IMR-90 (cell line): ENCODE results near the gene GAREM1. TPM values are rescaled to one million over a fixed set of nuclear protein-coding genes. Genes with fewer than 3 reads are reported as not detected.

Experiments
- ATAC-seq: fragments of 200-7000 bp; cut with Tn5 transposase; 2 replicates; pipeline ENCODE4 v1.9.1; 2020; ENCODE audit warnings: low read depth, mild to moderate bottlenecking, moderate library complexity
- BruUV-seq: library from RNA; stranded (reverse); fragments of 400-500 nt; replicated peaks from 2 replicates; lab custom pipeline; 2021; lab: Mats Ljungman, UMichigan
- CTCF ChIA-PET: fragments of 300-600 bp; formaldehyde crosslinking; extraction: SDS; loops from one replicate; lab custom pipeline; 2021; ENCODE audit warnings: antibody characterized with exemption; lab: Yijun Ruan, JAX
- POLR2A ChIA-PET: fragments of 300-600 bp; sonication (Branson Sonifier 250); formaldehyde crosslinking; loops from one replicate; lab custom pipeline; 2022; ENCODE audit warnings: antibody characterized with exemption; ENCODE audit not compliant: unreplicated experiment; lab: Charles Lee
- DNase-seq: peaks from one replicate; pipeline ENCODE4 v3.0.0; 2013
- H2AFZ ChIP-seq: replicated peaks from 2 replicates; pipeline ENCODE3; 2013; ENCODE audit warnings: low read length, mild to moderate bottlenecking; ENCODE audit not compliant: poor library complexity
- H2AK5ac ChIP-seq: 2 replicates; pipeline ENCODE4 v1.6.1; 2013; ENCODE audit warnings: low read depth, low read length, inconsistent platforms
- H2AK9ac ChIP-seq: replicated peaks from 2 replicates; pipeline ENCODE3; 2013; ENCODE audit warnings: mild to moderate bottlenecking, low read depth, low read length, moderate library complexity; ENCODE audit not compliant: poor library complexity
- H2BK120ac ChIP-seq: 2 replicates; pipeline ENCODE4 v1.6.1; 2013; ENCODE audit warnings: low read depth, low read length, inconsistent platforms
- H2BK15ac ChIP-seq: 3 replicates; pipeline ENCODE4 v1.6.1; 2013; ENCODE audit warnings: low read depth, low read length, inconsistent platforms
- H2BK20ac ChIP-seq: 2 replicates; pipeline ENCODE4 v1.6.1; 2013; ENCODE audit warnings: low read depth, mild to moderate bottlenecking, inconsistent platforms, low read length, moderate library complexity
- H2BK5ac ChIP-seq: 2 replicates; pipeline ENCODE4 v1.6.1; 2013; ENCODE audit warnings: mild to moderate bottlenecking, low read depth, low read length, inconsistent platforms; ENCODE audit not compliant: poor library complexity, severe bottlenecking
- H3K14ac ChIP-seq: replicated peaks from 2 replicates; pipeline ENCODE4 v1.6.1; 2013; ENCODE audit warnings: low read depth, low read length, inconsistent platforms
- H3K18ac ChIP-seq: 2 replicates; pipeline ENCODE4 v1.6.1; 2013; ENCODE audit warnings: low read depth, low read length, control low read depth
- H3K23ac ChIP-seq: 2 replicates; pipeline ENCODE4 v1.6.1; 2013; ENCODE audit warnings: low read depth, low read length, inconsistent platforms
- H3K27ac ChIP-seq: 2 replicates; pipeline ENCODE4 v1.5.1; 2013; ENCODE audit warnings: mild to moderate bottlenecking, control low read depth, low read length; ENCODE audit not compliant: insufficient read depth
- H3K27me3 ChIP-seq: 2 replicates; pipeline ENCODE4 v1.6.1; 2013; ENCODE audit warnings: low read length; ENCODE audit not compliant: control insufficient read depth, insufficient read depth
- H3K36me3 ChIP-seq: 2 replicates; pipeline ENCODE4 v1.6.1; 2013; ENCODE audit warnings: low read length, mixed read lengths; ENCODE audit not compliant: control insufficient read depth, insufficient read depth
- H3K4ac ChIP-seq: 2 replicates; pipeline ENCODE4 v1.6.1; 2013; ENCODE audit warnings: low read depth, low read length, inconsistent platforms
- H3K4me1 ChIP-seq: 2 replicates; pipeline ENCODE4 v1.6.1; 2013; ENCODE audit warnings: low read length, mixed read lengths; ENCODE audit not compliant: control insufficient read depth, insufficient read depth
- H3K4me2 ChIP-seq: 2 replicates; pipeline ENCODE4 v1.6.1; 2013; ENCODE audit warnings: low read depth, mild to moderate bottlenecking, control low read depth, low read length, moderate library complexity
- H3K4me3 ChIP-seq: 2 replicates; pipeline ENCODE4 v1.5.1; 2013; ENCODE audit warnings: low read depth, mild to moderate bottlenecking, control low read depth, low read length, moderate library complexity; ENCODE audit not compliant: insufficient read depth
- H3K56ac ChIP-seq: 2 replicates; pipeline ENCODE4 v1.6.1; 2013; ENCODE audit warnings: low read length, inconsistent platforms; ENCODE audit not compliant: insufficient read depth; ENCODE audit errors: extremely low read depth
- H3K79me1 ChIP-seq, 2 experiments: 2 replicates each; pipeline ENCODE4 v1.6.1; 2013; ENCODE audit warnings: low read length in 2 of 2, inconsistent platforms in 1 of 2, low read depth in 1 of 2
- H3K9ac ChIP-seq: 2 replicates; pipeline ENCODE4 v1.6.1; 2013; ENCODE audit warnings: low read depth, low read length, control low read depth
- H3K9me1 ChIP-seq: 2 replicates; pipeline ENCODE4 v1.6.1; 2013; ENCODE audit warnings: low read length, inconsistent platforms; ENCODE audit not compliant: insufficient read depth
- H3K9me3 ChIP-seq: 2 replicates; pipeline ENCODE4 v1.6.1; 2013; ENCODE audit warnings: low read length; ENCODE audit not compliant: control insufficient read depth, insufficient read depth
- H4K20me1 ChIP-seq: 2 replicates; pipeline ENCODE4 v1.6.1; 2013; ENCODE audit warnings: low read length, inconsistent platforms; ENCODE audit not compliant: insufficient read depth
- H4K5ac ChIP-seq: 2 replicates; pipeline ENCODE4 v1.6.1; 2013; ENCODE audit warnings: mild to moderate bottlenecking, low read depth, low read length, control low read depth
- H4K8ac ChIP-seq, 2 experiments: 2 replicates each; pipeline ENCODE4 v1.6.1; 2013; ENCODE audit warnings: low read depth in 2 of 2, low read length in 2 of 2, control low read depth in 1 of 2, inconsistent platforms in 1 of 2
- H4K91ac ChIP-seq: 2 replicates; pipeline ENCODE4 v1.6.1; 2013; ENCODE audit warnings: low read depth, low read length, inconsistent platforms; ENCODE audit not compliant: insufficient read depth
- BHLHE40 ChIP-seq: fragments of 150-350 bp; IDR thresholded peaks from 2 replicates; pipeline ENCODE4 v1.6.1; 2016; ENCODE audit warnings: mild to moderate bottlenecking, low read depth, low read length
- CEBPB ChIP-seq: IDR thresholded peaks from 2 replicates; pipeline ENCODE4 v1.6.1; 2012; ENCODE audit warnings: low read depth, low read length, improper control_type of control experiment
- CHD1 ChIP-seq: IDR thresholded peaks from 2 replicates; pipeline ENCODE4 v1.6.1; 2012; ENCODE audit warnings: low read depth, low read length, improper control_type of control experiment
- CTCF ChIP-seq: conservative IDR thresholded peaks from 2 replicates; pipeline ENCODE4 v1.5.1; 2012; ENCODE audit warnings: mild to moderate bottlenecking, low read depth, low read length, improper control_type of control experiment
- ELK1 ChIP-seq: fragments of 150-350 bp; IDR thresholded peaks from 2 replicates; pipeline ENCODE4 v1.6.1; 2016; ENCODE audit warnings: low read depth, mild to moderate bottlenecking, low read length, moderate library complexity, borderline replicate concordance
- FOS ChIP-seq: fragments of 150-350 bp; IDR thresholded peaks from 2 replicates; pipeline ENCODE4 v1.6.1; 2016; ENCODE audit warnings: low read depth, low read length
- MAFK ChIP-seq: IDR thresholded peaks from 2 replicates; pipeline ENCODE4 v1.6.1; 2012; ENCODE audit warnings: low read depth, low read length, improper control_type of control experiment
- MAZ ChIP-seq: IDR thresholded peaks from 2 replicates; pipeline ENCODE4 v1.6.1; 2012; ENCODE audit warnings: low read depth, mild to moderate bottlenecking, low read length, improper control_type of control experiment, moderate library complexity, borderline replicate concordance
- MXI1 ChIP-seq: IDR thresholded peaks from 2 replicates; pipeline ENCODE4 v1.6.1; 2012; ENCODE audit warnings: low read depth, mild to moderate bottlenecking, low read length, moderate library complexity, borderline replicate concordance
- NFE2L2 ChIP-seq: fragments of 150-350 bp; IDR thresholded peaks from 2 replicates; pipeline ENCODE4 v1.6.1; 2016; ENCODE audit warnings: low read depth, mild to moderate bottlenecking, low read length
- POLR2A ChIP-seq: IDR thresholded peaks from 2 replicates; pipeline ENCODE4 v1.6.1; 2012; ENCODE audit warnings: mild to moderate bottlenecking, low read depth, low read length
- RAD21 ChIP-seq: IDR thresholded peaks from 2 replicates; pipeline ENCODE4 v1.6.1; 2012; ENCODE audit warnings: low read length, improper control_type of control experiment
- RCOR1 ChIP-seq: IDR thresholded peaks from 2 replicates; pipeline ENCODE4 v1.6.1; 2012; ENCODE audit warnings: mild to moderate bottlenecking, low read length, improper control_type of control experiment; ENCODE audit not compliant: insufficient replicate concordance
- RFX5 ChIP-seq: IDR thresholded peaks from 2 replicates; pipeline ENCODE4 v1.8.0; 2012; ENCODE audit warnings: low read depth, mild to moderate bottlenecking, low read length, moderate library complexity
- SMC3 ChIP-seq: fragments of 150-350 bp; IDR thresholded peaks from 2 replicates; pipeline ENCODE4 v1.6.1; 2016; ENCODE audit warnings: low read depth, mild to moderate bottlenecking, antibody characterized with exemption, low read length, moderate library complexity
- USF2 ChIP-seq: fragments of 150-350 bp; IDR thresholded peaks from 2 replicates; pipeline ENCODE4 v1.6.1; 2017; ENCODE audit warnings: mild to moderate bottlenecking, antibody characterized with exemption, low read length, low read depth
- WGBS, 2 experiments: methylation state at CpG; one replicate each; pipeline versions ENCODE4 v1.1.5 to v1.1.7; 2013; ENCODE audit warnings: missing lambda C conversion rate in 2 of 2; ENCODE audit not compliant: insufficient read length in 1 of 2; ENCODE audit errors: extremely low coverage in 2 of 2; 5-methylcytosine and 5-hydroxymethylcytosine counted together
- dilution Hi-C: fragments of 300-500 bp; cut with HindIII; formaldehyde crosslinking; loops from one replicate; pipeline ENCODE4 v1.14.3; 2018; ENCODE audit warnings: low sequenced_read_pairs; ENCODE audit not compliant: unreplicated experiment
- in situ Hi-C: fragments of 300-500 bp; cut with MboI; formaldehyde crosslinking; loops from 3 replicates; pipeline ENCODE4 v1.14.3; 2019; ENCODE audit warnings: low sequenced_read_pairs, inconsistent platforms, mixed read lengths
- intact Hi-C: fragments of 100-400 bp; cut with micrococcal nuclease; formaldehyde crosslinking; loops from 2 replicates; pipeline ENCODE4 v1.10.0; 2022
- polyA plus RNA-seq, 3 experiments: library from polyadenylated mRNA; depleted of rRNA; stranded (reverse); fragments of >200 nt; gene quantifications; 2 replicates each; pipeline ENCODE4 v1.2.3, GENCODE V29; 2012; ENCODE audit warnings: low replicate concordance in 1 of 3
- total RNA-seq: library from RNA; depleted of rRNA; stranded (reverse); fragments of >200 nt; gene quantifications from 2 replicates; pipeline ENCODE4 v1.2.3, GENCODE V29; 2012

GAREM1 gene
- total and polyA plus RNA-seq, 2 of the 4 experiments (the other 2 are of a cell fraction) = 1.4 to 2.3 TPM

GRCh38 chr18:32478807-32479206 lies 8.1 kb upstream of the GAREM1 start:
- no peaks in the 10 kb centered on the region for H3K4me1 ChIP-seq
- H3K36me3 ChIP-seq = no peaks in the 10 kb centered on the region
- no peak overlapping the region for H2BK15ac ChIP-seq
- no peak overlapping the region for H3K4me2 ChIP-seq
- no peak overlapping the region for H2BK20ac ChIP-seq
- H2BK120ac ChIP-seq = no peak overlapping the region
- H3K79me1 ChIP-seq = no peaks in the 10 kb centered on the region
- no peaks in the 10 kb centered on the region for H3K9me3 ChIP-seq
- no peak overlapping the region for H2AK9ac ChIP-seq
- no peak overlapping the region for H4K5ac ChIP-seq
- no peaks in the 10 kb centered on the region for H4K20me1 ChIP-seq
- H2AK5ac ChIP-seq = no peak overlapping the region
- BruUV-seq = no TSS peak
- H3K14ac ChIP-seq = no peak overlapping the region
- no peak overlapping the region for H3K56ac ChIP-seq
- no peak for TF ChIP-seq MAFK
- TF ChIP-seq RCOR1 = no peak
- no peak for TF ChIP-seq MXI1
- no peak for TF ChIP-seq CHD1
- no peak for TF ChIP-seq CEBPB
- TF ChIP-seq RFX5 = no peak
- no peak for TF ChIP-seq USF2
- no peak for TF ChIP-seq SMC3
- TF ChIP-seq ELK1 = no peak
- TF ChIP-seq FOS = no peak
- TF ChIP-seq POLR2A = no peak
- no peak for TF ChIP-seq CTCF
- TF ChIP-seq BHLHE40 = no peak
- TF ChIP-seq RAD21 = no peak
- no peak for TF ChIP-seq MAZ
- TF ChIP-seq NFE2L2 = no peak
- dilution Hi-C loops (no loop called here), in situ Hi-C loops (no loop called here), intact Hi-C loops (no loop called here)
- H3K4ac ChIP-seq = no peak overlapping the region
- H4K8ac ChIP-seq = no peak overlapping the region
- ChIA-PET POLR2A (no interaction called here), CTCF (interaction anchor here (1.0 kb wide), 1 partner anchor 190 kb away, joined by 3 read pairs; no protein-coding TSS in a partner anchor)
- H3K9me1 ChIP-seq = no peaks in the 10 kb centered on the region
- peaks cover 8% of the 10 kb centered on the region for H3K27me3 ChIP-seq
- H2BK5ac ChIP-seq = no peak overlapping the region
- no peak for ATAC-seq
- no peak overlapping the region for H3K4me3 ChIP-seq
- H4K91ac ChIP-seq = no peak overlapping the region
- WGBS, 2 experiments = no CpG with 5 or more reads among the region's 1 CpG
- H3K27ac ChIP-seq = no peak overlapping the region
- H3K9ac ChIP-seq = no peak overlapping the region
- H2AFZ ChIP-seq = no peak overlapping the region
- no peak overlapping the region for H3K23ac ChIP-seq
- no peak for DNase-seq
- H3K18ac ChIP-seq = no peak overlapping the region
